Inflammatory macrophage treated with lipopolysaccharide for 1 hour (primary cell): ENCODE results near the gene NLGN1.

ENCODE experiments used
- DNase-seq, 2 donors: peaks; one replicate each; pipeline ENCODE4 v3.0.0-alpha.2; 2020 to 2022

NLGN1 gene

DNA sequence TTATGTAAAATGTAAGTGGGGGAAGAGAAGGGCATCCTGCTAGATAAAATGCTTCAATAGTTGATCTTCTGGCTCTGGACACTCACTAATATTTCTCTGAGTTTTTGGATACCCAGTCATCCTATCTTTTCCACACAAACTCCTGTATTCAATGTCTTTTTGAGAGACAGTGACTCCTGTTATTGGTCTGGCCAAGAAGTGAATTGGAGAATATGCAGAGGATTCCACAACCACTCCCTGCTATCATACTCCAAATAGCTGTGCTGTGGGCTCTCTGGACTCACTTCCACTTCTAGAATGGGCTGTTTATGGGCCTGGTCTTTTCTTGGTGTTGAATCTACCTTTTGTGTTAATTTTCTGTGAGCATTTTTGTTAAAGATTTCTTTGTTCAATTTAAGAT is 376.8 kb downstream of the NLGN1 start:
- DNase-seq, result no peak

DNA sequence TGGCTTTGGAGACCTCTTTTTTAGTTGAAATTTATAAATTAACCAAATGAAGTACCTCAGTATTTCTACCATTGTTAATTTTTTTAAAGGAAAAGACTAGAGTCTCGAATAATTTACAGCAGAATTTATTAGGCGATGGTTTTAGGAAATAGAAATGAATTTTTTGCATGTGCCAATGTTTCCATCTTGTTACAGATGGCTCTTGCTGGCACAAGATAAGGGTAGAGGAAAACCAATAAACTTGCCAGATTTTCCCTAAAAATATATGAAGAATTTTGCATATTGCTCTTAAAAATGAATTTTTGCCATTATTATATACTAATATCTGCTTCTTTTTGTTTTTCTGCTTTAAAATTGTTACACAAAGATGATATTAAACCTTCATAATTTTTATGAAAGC is 380.7 kb downstream of the NLGN1 start:
- no peak for DNase-seq

DNA sequence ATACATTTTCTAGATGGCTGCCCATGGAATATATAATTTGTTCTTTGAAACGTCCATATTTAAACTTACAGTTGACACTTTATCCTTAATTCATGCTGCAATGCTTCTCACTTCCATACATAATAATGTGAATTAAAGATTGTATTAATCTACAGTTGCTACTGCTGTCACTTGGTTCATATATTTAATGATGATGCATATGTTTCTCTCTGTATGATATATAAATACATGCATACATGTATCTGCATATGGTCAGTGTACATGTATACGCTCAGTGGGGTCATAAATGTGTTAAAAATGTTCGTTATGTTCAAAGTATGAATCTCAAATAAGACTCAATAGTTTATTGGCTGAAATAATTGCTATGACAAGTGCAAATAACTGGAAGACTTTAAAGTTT is 382.5 kb downstream of the NLGN1 start:
- DNase-seq, result no peak

DNA sequence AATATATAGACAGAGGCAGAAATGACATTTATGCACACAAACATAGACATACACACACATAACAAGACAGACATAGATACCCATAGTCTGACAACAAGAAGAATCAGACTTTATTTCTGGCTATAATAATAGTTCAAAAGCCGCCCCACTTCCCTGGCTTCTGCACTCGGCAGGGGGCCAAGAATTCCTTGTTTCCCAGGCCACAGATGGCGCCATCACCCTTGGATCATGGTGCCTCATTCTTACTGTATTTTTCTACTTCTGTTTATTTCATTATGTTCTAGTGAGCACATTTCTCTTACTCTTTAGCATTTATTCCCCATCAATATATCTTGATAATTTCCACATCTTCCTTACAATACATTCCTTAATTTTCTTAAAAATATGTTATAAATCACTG is 387.5 kb downstream of the NLGN1 start:
- no peak for DNase-seq

DNA sequence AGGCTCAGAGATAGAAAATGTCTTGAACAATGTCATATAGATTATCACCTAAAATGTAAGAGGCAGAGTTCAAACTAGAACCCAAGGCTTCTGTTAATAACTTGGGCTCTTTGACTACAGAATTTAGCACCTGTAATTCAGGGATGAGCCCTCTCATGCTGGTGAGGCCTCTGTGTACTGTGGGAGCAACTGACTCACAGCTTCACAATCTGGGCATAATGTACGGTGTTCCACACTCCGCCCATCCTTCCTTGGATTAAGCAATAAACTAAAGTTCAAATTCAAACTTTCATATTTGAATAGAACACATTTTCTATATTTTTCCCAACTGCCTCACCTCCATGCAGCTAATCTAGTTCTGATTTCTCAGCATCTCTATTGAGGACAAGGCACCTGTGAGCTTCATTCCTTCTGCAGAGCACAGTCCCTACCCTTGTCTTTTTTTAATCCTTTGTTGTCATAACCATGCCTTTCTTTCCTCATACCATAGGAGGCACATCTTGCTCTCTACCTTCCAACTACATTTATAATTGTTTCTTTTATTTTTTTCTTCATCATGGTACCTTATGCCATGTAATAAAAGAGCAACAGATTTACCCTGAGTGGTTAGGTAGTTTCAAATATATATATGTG is 392.1 kb downstream of the NLGN1 start:
- no peak for DNase-seq

DNA sequence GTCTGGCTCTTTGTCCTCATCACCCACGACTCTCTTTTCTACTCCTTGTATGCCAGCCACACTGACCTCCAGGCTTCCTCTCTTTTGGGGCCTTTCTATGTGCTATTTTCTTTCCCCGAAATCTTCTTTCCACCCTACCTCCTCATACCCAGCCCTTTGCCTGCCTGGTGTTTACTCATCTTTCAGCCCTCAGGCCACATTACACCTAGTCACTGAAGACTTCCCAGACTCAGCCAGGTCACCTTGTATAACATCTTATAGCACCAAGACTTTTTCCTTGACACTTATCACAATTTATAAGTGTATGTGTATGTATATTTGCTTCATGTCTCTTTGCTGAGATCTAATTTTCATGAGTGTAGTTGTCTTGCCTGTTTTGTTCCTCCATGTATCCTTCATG is 396.4 kb downstream of the NLGN1 start:
- no peak for DNase-seq

DNA sequence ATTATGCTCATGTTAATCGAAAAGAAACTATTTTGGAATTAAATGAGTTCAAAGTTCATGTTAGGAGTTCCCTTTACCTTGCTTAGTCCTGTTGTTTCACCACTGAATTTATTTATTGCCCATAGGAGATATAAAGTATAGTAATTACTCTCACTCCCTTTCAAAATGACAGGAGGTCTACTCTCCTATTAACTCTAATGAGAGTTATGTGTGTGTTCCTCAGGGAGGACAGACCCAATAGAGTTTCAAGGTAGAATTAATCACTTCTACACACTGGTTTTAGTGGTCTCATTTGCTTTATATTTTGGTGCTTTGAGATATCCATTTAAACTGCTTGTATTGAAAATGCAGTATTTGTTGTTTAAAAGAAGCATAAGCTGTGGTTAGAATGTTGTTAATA is 398.9 kb downstream of the NLGN1 start:
- no peak for DNase-seq

DNA sequence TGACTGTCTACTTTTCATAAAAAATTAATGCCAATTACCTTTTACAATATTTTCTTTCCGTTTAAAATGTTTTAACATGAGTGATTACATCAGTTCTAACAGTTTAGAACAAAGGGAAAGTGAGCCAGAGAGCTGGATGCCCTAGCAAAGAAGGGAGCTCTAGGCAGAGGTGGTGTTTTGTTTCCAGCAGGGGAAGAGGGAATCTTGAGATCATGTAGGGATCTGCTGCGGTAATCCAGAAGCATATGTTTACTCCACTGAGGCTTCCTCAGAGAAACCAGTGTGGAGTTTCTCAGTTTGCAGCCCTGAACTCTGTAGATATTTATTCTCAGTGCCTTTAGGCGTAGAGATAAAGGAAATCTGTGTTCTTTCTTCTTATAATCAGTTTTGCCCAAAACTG is 399.3 kb downstream of the NLGN1 start:
- DNase-seq, result no peak

DNA sequence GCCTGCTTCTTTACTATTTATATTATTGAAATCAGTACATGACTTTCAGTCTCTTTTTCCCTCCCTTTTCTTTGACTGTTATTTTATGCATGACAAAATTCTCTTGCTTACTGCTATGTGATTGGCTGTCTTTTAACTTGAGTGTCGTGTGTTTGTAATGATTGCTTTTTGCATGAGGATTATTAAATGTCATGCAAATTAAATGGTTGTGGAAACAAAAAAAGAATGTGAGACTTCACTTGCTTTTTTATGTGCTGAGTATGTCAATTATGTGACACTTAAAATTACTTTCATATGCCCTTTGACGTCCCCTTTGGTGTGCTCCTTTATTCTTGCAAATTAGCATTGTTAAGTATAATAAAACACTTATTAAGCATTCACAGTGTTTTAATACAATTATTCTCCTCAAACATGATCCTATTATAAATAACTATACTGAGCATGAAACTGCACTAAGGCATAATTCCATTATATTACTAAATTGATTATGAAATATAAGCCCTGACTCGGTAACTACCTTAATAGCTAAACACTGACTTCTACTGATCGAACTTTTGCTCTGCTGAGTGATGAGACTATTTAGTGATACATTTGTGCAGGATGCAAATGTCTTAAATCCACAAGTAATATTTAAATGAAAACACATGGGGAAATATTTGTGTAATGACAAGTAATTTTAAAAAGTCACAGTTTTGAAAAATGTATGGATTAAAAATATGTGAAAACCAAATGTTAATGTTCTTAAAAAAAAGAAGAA is 401.7 kb downstream of the NLGN1 start:
- no peak for DNase-seq

DNA sequence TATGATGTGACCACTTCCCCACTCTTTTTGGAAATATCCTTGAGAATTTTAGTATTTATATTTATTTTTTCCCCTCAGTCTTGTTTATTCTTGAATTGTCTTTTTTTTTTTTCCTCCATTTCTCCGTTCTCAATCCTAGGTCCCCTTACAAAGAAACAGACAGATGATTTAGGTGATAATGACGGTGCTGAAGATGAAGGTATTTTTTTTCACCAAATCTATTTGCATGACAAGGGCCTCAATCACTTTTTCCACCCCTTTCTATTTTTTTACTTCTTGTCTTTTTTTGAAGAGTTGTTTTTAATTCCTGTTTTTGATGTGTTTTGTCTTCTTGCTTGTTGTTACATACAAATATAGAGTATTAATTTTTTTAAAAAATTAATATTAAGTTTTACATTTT is 402.6 kb downstream of the NLGN1 start:
- no peak for DNase-seq

DNA sequence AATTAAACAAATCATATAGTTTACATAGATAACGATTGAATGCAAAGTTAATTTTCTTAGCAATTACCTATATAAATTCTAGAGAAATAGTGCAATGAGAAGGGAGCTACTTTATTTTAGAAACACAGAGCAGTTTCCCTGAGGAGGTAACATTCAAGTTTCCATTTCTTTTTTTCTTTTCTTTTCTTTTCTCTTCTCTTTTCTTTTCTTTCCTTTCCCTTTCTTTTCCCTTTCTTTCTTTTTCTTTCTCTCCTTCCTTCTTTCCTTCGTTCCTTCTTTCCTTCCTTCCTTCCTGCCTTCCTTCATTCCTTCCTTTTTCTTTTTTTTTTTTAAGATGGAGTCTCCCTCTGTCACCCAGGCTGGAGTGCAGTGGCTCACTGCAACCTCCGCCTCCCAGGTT is 417.3 kb downstream of the NLGN1 start:
- no peak for DNase-seq

DNA sequence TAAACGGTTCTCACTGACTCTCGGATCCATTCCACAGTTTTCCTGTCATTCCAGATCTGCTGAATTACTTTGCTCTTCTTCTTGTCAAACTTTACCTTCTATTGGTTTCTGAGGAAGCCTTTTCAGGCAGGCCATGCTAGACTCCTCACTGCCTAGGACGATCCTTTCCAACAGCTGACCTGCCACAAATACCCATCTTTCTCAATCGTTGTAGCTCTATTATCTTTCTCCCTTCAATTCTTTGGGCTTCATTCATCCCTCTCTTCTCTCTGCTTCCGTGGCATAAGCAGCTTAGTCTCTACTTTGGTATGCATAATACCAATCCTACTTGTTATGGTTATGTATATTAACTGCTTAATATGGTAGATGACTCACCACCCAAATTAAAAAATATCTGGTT is 421.8 kb downstream of the NLGN1 start:
- DNase-seq, result no peak

DNA sequence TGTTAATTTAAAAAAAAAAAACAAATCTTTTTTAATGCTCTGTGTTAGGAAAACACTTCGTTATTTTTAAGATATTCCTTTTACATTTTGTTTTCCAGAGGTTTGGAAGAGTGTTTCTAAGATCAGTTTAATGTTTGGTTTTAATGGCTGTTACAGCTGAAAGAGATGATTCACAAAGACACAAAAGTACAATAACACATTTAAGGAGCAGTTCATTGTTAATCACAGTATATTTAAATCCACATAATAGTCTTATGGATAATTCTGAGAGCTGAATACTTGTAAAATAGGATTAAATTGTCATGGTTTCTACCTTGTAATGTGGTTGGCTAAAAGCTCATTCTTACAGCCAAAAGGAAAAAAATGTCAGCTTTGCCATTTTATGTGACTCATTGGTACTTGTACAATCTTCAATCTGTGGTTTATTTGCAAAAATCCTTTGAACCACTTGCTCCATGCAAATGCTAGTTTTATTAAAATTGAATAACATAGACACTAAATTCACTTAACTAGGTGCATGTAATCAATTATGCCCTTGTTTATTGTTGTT is 426.4 kb downstream of the NLGN1 start:
- no peak for DNase-seq

DNA sequence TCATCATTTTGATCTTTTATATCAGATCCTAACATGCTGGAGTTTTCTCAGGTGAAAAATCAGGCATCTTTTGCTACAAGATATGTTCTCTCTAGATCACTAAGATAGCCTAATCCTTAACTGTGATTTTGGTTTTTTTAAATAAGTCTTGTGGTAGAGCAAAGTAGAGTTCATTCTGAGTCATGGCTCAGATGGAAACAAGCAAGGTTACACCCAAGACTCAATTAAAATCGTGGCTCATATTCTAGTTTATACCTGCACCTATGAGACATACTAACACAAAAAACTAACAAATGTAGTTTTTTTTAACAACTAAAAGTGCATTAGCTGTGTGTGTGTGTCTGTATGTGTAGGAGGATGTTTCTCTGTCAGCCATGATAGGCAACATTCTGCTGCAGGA is 428.2 kb downstream of the NLGN1 start:
- no peak for DNase-seq

DNA sequence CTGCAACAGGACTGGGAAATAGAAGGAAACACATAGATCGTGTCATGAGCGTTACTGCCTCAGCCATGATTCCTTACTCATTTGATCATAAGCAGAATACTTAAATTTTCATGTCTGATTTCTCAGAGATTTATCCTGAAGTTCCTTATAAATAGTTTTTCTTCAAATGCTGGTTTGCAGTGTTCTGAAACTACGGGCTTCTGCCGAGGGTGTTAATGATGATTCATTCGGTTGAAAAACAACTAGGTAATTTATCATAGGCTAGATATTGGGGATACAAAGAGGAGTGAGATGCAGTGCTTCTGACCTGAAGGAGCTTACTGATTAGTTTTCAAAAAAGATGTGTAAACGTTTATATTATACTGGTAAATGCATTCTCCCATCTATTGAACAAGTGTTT is 428.9 kb downstream of the NLGN1 start:
- DNase-seq, result no peak

DNA sequence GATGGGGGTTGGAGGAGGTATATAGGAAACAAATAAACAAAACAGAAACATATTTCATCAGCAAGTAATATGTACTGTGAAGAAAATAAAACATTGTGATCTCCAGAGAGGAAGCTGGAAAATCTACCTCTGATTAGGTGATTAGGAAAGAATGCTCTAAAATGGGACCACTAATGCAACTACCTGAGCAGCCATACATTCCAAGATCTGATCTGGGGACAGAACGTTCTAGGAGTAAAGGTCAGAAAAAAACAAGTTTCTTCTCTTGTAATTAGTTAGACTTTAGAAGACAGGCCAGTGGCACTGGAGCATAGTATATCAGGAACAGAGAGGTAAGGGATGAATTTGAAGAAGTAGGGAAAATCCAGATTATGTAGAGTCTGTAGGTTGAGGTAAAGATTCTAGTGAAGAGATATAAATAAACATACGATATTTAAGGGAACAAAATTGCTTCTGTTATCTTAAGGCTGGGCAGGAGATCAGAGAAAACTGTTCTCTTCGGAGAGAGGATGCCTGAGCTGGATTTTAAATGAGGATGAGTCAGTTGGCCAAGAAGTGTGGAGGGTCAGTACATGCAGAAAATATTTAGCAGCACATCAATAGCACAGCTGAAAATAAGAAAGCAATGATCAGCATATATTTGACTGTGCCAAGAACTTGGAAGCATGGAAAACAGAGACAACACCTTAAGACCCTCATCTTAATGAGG is 429.5 kb downstream of the NLGN1 start:
- DNase-seq, result no peak

DNA sequence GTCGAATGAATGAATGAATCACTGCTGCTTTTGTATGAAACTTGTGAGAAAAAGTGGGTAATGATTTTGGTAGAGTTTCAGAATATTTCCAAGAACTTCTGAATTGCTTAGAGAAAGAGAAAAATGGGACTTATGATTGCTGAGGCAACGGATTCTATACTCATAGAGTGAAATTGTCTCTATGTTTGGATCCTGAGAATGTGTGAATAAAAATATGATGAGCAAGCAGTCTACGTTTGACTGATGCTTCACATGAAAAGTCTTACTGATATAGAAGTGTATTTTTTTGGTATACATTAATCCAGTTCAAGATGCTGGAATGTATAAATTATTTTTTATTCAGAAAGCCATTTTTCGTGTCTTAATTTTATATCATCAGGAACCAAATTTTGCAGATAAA is 441.1 kb downstream of the NLGN1 start:
- DNase-seq, result no peak

DNA sequence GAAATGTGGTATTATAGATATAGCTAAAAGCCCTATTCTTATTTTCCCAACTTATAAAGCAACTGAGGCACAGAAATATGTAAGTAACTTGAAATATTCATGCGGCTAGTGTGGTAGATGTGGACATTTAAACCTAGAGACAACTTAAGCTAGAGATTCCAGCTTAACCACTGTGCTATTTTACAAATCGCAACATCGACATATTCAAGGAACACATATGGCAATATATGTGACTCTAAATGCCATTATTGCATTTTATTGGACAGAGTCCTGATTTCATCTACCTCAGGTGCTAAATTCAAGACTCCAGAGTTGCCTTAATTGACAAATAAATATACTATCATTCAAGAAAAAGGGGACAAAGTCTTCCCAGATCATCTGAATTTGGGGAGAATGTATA is 442.3 kb downstream of the NLGN1 start:
- DNase-seq, result no peak

DNA sequence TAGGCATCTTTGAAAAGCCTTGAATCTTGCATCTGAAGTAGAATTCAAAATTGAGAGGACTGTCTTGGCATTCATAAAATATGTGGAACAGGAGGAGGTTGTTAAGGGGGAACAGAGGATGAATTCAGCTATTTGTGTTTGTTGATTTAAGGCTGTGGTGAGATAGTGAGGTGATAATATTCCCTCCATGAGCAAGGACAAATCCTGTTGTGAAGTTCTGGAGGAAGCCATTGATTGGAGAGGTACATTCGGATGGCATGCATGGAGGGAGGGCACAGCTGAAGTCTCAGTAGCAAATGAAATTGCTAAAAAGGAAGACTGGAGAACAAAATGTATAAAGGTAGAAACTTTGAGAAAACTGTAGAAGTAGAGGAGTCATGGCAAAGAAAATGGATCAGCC is 443.8 kb downstream of the NLGN1 start:
- no peak for DNase-seq

DNA sequence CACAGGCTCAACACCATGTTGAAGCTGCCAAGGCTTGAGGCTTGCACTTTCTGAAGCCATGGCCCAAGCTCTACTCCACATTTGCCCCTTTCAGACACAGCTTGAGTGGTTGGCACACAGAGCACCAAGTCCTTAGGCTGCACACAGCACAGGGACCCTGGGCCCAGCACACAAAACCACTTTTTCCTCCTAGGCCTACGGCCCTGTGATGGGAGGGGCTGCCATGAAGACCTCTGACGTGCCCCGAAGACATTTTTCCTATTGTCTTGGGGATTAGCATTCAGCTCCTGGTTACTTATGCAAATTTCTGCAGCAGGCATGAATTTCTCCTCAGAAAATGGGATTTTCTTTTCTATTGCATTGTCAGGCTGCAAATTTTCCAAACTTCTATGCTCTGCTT is 445.5 kb downstream of the NLGN1 start:
- DNase-seq, result no peak

DNA sequence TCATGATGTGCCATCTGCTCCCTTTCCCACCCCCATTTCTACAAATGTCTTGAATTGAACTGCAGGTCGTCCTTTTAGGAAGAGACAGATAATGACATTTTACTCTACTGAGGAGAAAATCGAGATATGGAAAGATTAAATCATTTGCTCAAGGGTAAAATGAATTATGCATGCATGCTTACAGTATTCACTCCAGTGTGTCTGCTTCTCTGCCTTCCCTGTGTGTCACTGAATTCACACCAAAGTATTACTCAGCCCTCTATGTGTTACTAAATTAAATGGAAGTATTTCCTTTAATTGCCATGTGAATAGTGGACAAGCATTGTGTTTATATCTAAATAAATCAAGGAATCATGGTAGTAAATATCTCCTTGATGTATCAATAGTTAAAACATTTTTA is 449.0 kb downstream of the NLGN1 start:
- DNase-seq, result no peak

DNA sequence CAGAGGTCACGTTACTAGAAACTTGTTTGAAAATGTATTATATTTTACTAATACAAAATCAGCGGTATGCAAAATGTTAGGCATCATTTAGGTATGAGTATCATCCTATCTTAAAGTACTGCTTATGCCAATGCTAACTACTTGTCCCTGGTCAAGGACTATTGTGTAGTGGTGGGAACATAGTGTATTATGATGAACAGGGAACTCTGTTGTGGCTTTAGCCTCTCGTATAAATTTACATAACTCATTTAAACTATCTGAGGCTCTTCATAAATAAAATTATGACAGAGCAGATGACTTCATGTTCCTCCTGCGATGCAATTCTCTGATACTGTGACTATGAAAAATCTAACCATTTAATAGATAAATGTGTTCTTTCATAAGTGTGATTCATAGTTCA is 451.9 kb downstream of the NLGN1 start:
- DNase-seq, result no peak

DNA sequence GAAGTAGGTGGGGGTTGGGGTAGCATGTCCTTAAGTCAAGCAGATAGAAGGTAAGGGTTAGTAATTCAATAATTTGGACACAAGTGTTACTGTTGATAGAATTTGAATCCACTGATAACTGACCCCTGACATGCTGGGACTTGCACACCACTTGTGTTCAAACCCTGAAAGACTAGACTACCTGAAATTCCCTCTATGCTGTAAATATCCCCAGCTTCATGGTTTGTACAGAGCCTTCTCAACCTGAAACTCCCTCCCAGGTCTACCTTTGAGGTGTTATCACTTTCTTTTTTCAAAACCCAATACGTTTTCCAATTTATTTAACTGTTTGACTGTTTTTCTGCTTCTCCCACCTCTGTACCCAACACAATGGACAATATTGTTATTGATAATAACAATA is 459.6 kb downstream of the NLGN1 start:
- no peak for DNase-seq

DNA sequence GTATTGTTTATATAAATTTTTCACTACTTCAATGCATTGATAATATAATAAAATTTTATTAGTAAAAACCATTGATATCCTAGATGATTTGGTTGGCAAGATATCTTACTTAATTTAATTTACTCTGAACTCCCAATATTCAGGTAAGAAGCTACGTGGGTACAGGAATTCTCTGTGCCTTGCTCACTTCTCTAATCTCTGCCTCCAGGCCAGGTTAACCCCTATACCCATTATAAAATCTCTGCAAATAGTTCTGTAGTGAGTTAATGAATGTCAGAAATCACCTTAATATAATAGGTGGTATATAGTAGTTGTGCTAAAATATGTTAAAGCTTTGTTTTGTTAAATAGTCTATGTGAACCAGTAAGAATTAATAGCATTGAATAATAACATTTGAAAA is 465.2 kb downstream of the NLGN1 start:
- no peak for DNase-seq
